ENCODE measurements around the gene GEMIN5. TPM values are rescaled to one million over a fixed set of nuclear protein-coding genes. Genes with fewer than 3 reads are reported as not detected.
A peak's percentile ranks its signal among the peaks of the same experiment; 100 is the strongest.

GEMIN5 gene
- total and polyA plus RNA-seq, 2 of the 13 experiments (the other 11 are each of a cell fraction or from before 2014, with no cell fraction given), result 6.6 to 28.6 TPM

DNA sequence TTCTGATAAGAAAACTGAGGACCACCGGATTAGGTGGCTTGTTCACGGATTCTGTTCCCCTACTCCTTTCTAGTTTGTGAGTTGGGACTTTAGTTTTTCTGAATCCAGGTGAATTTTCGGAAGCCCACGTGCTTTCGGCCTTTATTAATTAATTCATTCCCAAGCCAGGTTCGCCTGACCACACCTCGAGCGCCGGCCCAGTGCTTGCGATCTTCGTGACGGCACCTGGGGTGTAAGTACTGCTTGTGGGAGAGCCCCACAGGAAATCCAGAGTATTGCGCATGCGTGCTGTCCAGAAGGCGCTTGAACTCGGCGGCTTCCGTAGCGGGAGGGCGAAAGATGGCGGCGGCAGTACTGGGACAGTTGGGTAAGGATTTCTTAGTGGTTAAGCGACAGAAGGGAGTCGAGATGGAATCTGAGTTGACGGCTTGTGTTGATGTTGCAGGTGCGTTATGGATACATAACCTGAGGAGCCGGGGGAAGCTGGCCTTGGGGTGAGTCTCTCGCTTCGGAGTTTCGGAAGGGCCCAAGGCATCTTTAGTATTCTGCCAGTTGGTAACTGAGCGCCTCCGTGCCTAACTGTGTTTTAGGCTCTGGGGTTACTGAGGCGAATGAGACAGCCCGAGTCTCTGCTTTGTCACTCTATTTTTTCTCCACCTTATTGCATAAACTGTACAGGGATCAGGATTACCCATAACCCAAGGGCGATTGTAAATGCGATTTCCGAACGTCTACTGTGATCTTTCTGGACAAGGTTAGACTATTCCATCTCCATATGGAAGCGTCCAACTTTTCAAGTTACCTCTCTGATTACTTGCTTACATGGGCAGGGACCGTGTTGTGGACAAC is 3.0 kb upstream of the GEMIN5 start, which contains the start of gene MRPL22 (continued):
- TF ChIP-seq, protein P1, sequence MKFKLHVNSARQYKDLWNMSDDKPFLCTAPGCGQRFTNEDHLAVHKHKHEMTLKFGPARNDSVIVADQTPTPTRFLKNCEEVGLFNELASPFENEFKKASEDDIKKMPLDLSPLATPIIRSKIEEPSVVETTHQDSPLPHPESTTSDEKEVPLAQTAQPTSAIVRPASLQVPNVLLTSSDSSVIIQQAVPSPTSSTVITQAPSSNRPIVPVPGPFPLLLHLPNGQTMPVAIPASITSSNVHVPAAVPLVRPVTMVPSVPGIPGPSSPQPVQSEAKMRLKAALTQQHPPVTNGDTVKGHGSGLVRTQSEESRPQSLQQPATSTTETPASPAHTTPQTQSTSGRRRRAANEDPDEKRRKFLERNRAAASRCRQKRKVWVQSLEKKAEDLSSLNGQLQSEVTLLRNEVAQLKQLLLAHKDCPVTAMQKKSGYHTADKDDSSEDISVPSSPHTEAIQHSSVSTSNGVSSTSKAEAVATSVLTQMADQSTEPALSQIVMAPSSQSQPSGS (CRISPR knock-in tag; IDR thresholded peaks at IDR 0.05), result peak; percentile 43; the same call in 1 of the 2 replicates
- TF ChIP-seq, protein P2, sequence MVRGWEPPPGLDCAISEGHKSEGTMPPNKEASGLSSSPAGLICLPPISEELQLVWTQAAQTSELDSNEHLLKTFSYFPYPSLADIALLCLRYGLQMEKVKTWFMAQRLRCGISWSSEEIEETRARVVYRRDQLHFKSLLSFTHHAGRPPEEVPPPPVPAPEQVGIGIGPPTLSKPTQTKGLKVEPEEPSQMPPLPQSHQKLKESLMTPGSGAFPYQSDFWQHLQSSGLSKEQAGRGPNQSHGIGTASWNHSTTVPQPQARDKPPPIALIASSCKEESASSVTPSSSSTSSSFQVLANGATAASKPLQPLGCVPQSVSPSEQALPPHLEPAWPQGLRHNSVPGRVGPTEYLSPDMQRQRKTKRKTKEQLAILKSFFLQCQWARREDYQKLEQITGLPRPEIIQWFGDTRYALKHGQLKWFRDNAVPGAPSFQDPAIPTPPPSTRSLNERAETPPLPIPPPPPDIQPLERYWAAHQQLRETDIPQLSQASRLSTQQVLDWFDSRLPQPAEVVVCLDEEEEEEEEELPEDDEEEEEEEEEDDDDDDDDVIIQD (CRISPR knock-in tag; IDR thresholded peaks at IDR 0.05; ENCODE audit: low read depth), result peak; percentile 63; the same call in 1 of the 2 replicates
- TF ChIP-seq, protein P3, sequence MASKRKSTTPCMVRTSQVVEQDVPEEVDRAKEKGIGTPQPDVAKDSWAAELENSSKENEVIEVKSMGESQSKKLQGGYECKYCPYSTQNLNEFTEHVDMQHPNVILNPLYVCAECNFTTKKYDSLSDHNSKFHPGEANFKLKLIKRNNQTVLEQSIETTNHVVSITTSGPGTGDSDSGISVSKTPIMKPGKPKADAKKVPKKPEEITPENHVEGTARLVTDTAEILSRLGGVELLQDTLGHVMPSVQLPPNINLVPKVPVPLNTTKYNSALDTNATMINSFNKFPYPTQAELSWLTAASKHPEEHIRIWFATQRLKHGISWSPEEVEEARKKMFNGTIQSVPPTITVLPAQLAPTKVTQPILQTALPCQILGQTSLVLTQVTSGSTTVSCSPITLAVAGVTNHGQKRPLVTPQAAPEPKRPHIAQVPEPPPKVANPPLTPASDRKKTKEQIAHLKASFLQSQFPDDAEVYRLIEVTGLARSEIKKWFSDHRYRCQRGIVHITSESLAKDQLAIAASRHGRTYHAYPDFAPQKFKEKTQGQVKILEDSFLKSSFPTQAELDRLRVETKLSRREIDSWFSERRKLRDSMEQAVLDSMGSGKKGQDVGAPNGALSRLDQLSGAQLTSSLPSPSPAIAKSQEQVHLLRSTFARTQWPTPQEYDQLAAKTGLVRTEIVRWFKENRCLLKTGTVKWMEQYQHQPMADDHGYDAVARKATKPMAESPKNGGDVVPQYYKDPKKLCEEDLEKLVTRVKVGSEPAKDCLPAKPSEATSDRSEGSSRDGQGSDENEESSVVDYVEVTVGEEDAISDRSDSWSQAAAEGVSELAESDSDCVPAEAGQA (IDR thresholded peaks at IDR 0.05; ENCODE audit: low read depth), result peak; percentile 65; the same call in 1 of the 2 replicates
- TF ChIP-seq, protein P3 (CRISPR knock-in tag; IDR thresholded peaks at IDR 0.05; ENCODE audit: borderline replicate concordance), result no peak
- TF ChIP-seq ASH2L (IDR thresholded peaks at IDR 0.05; ENCODE audit: insufficient read length, low read depth, low read length) (peak; percentile 90), SRY (CRISPR knock-in tag; IDR thresholded peaks at IDR 0.05) (0 out of 2 replicates have a peak, but pooled peaks have one; percentile 30), TARDBP (CRISPR knock-in tag; IDR thresholded peaks at IDR 0.05) (peak; percentile 54; the same call in 1 of the 2 replicates), NRL (CRISPR knock-in tag; IDR thresholded peaks at IDR 0.05; ENCODE audit: borderline replicate concordance) (peak; percentile 36; the same call in 1 of the 2 replicates), PHF21A (CRISPR knock-in tag; IDR thresholded peaks at IDR 0.05) (peak; percentile 52; the same call in 1 of the 2 replicates), BRD4 (CRISPR knock-in tag; IDR thresholded peaks at IDR 0.05) (peak; percentile 68; the same call in 1 of the 2 replicates), PHF20 (CRISPR knock-in tag; IDR thresholded peaks at IDR 0.05) (peak; percentile 87), ZNF598 (CRISPR knock-in tag; IDR thresholded peaks at IDR 0.05; ENCODE audit: borderline replicate concordance) (0 out of 2 replicates have a peak, but pooled peaks have one; percentile 23), ZFP41 (CRISPR knock-in tag; IDR thresholded peaks at IDR 0.05; ENCODE audit: borderline replicate concordance) (no peak), MIER3 (CRISPR knock-in tag; IDR thresholded peaks at IDR 0.05; ENCODE audit: borderline replicate concordance) (peak; percentile 71; the same call in 1 of the 2 replicates)
- TF ChIP-seq, protein P4, sequence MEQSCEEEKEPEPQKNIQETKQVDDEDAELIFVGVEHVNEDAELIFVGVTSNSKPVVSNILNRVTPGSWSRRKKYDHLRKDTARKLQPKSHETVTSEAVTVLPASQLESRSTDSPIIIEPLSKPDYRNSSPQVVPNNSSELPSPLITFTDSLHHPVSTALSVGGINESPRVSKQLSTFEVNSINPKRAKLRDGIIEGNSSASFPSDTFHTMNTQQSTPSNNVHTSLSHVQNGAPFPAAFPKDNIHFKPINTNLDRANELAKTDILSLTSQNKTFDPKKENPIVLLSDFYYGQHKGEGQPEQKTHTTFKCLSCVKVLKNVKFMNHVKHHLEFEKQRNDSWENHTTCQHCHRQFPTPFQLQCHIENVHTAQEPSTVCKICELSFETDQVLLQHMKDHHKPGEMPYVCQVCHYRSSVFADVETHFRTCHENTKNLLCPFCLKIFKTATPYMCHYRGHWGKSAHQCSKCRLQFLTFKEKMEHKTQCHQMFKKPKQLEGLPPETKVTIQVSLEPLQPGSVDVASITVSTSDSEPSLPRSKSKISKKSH (CRISPR knock-in tag; IDR thresholded peaks at IDR 0.05; ENCODE audit: borderline replicate concordance), result peak; percentile 68; the same call in 1 of the 2 replicates

Data from HepG2 (cell line).